Measurements from ENCODE around the gene GMNN. TPM values are rescaled to one million over a fixed set of nuclear protein-coding genes. Genes with fewer than 3 reads are reported as not detected.

GMNN gene
- total and polyA plus RNA-seq, 2 experiments from 2014 or later: 88.2 to 202 TPM

DNA sequence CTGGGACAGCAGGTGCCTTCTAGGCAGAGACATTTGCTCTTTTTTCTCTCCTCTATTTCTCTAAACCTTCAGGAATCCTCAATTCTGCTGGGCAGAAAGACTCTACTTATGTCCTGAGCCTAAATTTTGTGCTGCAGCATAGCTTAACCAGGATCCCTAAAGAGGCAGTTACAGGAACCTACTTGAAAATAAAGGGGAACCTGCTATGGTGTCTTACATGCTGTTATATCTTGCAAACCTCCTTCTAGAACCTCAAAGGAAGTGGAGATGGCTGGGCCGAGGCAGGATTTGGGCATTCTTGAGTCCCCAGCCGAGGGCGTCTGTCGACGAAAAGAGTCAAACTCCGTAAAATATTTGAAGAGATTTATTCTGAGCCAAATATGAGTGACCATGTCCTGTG, 17.1 kb upstream of the GMNN start (continued):
- TF ChIP-seq, protein P1, sequence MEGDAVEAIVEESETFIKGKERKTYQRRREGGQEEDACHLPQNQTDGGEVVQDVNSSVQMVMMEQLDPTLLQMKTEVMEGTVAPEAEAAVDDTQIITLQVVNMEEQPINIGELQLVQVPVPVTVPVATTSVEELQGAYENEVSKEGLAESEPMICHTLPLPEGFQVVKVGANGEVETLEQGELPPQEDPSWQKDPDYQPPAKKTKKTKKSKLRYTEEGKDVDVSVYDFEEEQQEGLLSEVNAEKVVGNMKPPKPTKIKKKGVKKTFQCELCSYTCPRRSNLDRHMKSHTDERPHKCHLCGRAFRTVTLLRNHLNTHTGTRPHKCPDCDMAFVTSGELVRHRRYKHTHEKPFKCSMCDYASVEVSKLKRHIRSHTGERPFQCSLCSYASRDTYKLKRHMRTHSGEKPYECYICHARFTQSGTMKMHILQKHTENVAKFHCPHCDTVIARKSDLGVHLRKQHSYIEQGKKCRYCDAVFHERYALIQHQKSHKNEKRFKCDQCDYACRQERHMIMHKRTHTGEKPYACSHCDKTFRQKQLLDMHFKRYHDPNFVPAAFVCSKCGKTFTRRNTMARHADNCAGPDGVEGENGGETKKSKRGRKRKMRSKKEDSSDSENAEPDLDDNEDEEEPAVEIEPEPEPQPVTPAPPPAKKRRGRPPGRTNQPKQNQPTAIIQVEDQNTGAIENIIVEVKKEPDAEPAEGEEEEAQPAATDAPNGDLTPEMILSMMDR (conservative IDR thresholded peaks at IDR 0.05; ENCODE audit: low read depth in 2 of 2): no peak
- no peak for TF ChIP-seq CREB1 (CRISPR knock-in tag; IDR thresholded peaks at IDR 0.05; ENCODE audit: low read depth)
- TF ChIP-seq, protein P2, sequence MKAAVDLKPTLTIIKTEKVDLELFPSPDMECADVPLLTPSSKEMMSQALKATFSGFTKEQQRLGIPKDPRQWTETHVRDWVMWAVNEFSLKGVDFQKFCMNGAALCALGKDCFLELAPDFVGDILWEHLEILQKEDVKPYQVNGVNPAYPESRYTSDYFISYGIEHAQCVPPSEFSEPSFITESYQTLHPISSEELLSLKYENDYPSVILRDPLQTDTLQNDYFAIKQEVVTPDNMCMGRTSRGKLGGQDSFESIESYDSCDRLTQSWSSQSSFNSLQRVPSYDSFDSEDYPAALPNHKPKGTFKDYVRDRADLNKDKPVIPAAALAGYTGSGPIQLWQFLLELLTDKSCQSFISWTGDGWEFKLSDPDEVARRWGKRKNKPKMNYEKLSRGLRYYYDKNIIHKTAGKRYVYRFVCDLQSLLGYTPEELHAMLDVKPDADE (IDR thresholded peaks at IDR 0.05): no peak
- TF ChIP-seq JUNB (IDR thresholded peaks at IDR 0.05; ENCODE audit: unreplicated experiment): no peak
- no peak for TF ChIP-seq ZNF114 (CRISPR knock-in tag; IDR thresholded peaks at IDR 0.05)
- TF ChIP-seq POLR2AphosphoS5 (IDR thresholded peaks at IDR 0.05; ENCODE audit: low read depth): no peak
- no peak for TF ChIP-seq EZH2phosphoT487 (IDR thresholded peaks at IDR 0.05; ENCODE audit: unreplicated experiment)
- TF ChIP-seq NANOG (IDR thresholded peaks at IDR 0.05; ENCODE audit: borderline replicate concordance): no peak
- TF ChIP-seq ZNF331 (CRISPR knock-in tag; IDR thresholded peaks at IDR 0.05; ENCODE audit: low read depth): no peak
- no peak for TF ChIP-seq STAT1 (IDR thresholded peaks at IDR 0.05; ENCODE audit: unreplicated experiment)

DNA sequence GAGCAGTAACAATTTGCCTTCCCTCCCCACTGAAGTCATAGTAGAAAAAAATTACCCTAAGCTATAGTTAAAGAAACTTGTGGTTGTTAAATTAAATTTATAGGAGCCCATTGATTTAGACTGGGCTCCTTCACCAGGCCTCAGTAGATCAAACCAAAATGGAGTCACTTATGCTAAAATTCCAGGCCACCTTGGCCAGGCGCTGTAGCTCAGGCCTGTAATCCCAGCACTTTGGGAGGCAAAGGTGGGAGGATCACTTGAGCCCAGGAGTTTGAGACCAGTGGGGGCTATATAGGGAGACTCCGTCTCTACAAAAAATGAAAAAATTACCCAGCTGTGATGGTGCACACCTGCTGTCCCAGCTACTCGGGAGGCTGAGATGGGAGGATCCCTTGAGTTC, 15.0 kb upstream of the GMNN start:
- Histone ChIP-seq H3K79me2 (replicated peaks; ENCODE audit: insufficient read depth) (no peaks in the 10 kb centered on the region), H3K4me2 (no peak overlapping the region), H3K27ac (ENCODE audit: low read depth) (no peak overlapping the region), H3K27me3 (ENCODE audit: insufficient read depth) (no peaks in the 10 kb centered on the region), H3K9me2 (ENCODE audit: insufficient read depth) (peaks cover 6% of the 10 kb centered on the region), H3K4me1 (ENCODE audit: insufficient read depth) (peaks cover 4% of the 10 kb centered on the region; the same call in 1 of the 2 replicates), H4K20me1 (replicated peaks; ENCODE audit: insufficient read depth) (no peaks in the 10 kb centered on the region), H3K36me3 (ENCODE audit: insufficient read depth) (no peaks in the 10 kb centered on the region), H3K4me3 (no peak overlapping the region), H3F3A (replicated peaks; ENCODE audit: low read depth) (no peaks in the 10 kb centered on the region), H2AFZ (no peak overlapping the region)
- H3K27ac Mint-ChIP-seq: no peak overlapping the region
- no peaks in the 10 kb centered on the region for H3K9me3 Mint-ChIP-seq
- H3K4me1 Mint-ChIP-seq: peaks cover 5% of the 10 kb centered on the region; the same call in 2 of the 3 replicates
- H3K4me3 Mint-ChIP-seq: no peak overlapping the region
- no peak for TF ChIP-seq EZH2phosphoT487 (IDR thresholded peaks at IDR 0.05; ENCODE audit: unreplicated experiment)
- no peak for TF ChIP-seq CREB1 (CRISPR knock-in tag; IDR thresholded peaks at IDR 0.05; ENCODE audit: low read depth)
- peaks cover 2% of the 10 kb centered on the region for H3K27me3 Mint-ChIP-seq (ENCODE audit: insufficient read depth, low read depth, poor library complexity)
- no peak for DNase-seq (ENCODE audit: low spot score)
- no peak for ATAC-seq
- no peaks in the 10 kb centered on the region; the same call in 2 of the 3 replicates for H3K36me3 Mint-ChIP-seq (ENCODE audit: low read depth)

DNA sequence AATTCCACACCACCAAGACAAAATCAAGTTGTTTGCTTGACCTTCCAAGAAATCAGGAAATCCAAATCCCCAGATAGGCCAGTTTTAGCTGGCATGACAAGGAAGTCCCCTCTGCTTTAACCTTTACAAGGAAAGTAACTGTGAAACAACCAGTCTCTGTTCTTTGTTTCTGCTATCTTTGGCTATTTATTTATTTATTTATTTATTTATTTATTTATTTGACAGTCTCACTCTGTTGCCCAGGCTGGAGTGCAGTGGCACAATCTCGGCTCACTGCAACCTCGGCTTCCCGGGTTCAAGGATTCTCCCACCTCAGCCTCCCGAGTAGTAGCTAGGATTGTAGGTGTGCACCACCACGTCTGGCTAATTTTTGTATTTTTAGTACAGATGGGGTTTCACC, 14.5 kb upstream of the GMNN start:
- no peak overlapping the region for H3K27ac ChIP-seq (ENCODE audit: low read depth)
- H3K9me2 ChIP-seq (ENCODE audit: insufficient read depth): peaks cover 9% of the 10 kb centered on the region
- no peak for DNase-seq (ENCODE audit: low spot score)
- no peaks in the 10 kb centered on the region for H3F3A ChIP-seq (replicated peaks; ENCODE audit: low read depth)
- ATAC-seq: no peak
- no peak overlapping the region for H3K4me3 ChIP-seq
- no peaks in the 10 kb centered on the region for H3K79me2 ChIP-seq (replicated peaks; ENCODE audit: insufficient read depth)
- Mint-ChIP-seq H3K4me1 (peaks cover 5% of the 10 kb centered on the region; the same call in 2 of the 3 replicates), H3K4me3 (no peak overlapping the region), H3K27ac (no peak overlapping the region), H3K9me3 (no peaks in the 10 kb centered on the region), H3K36me3 (ENCODE audit: low read depth) (no peaks in the 10 kb centered on the region; the same call in 2 of the 3 replicates), H3K27me3 (ENCODE audit: insufficient read depth, low read depth, poor library complexity) (peaks cover 2% of the 10 kb centered on the region)
- no peaks in the 10 kb centered on the region for H3K27me3 ChIP-seq (ENCODE audit: insufficient read depth)
- TF ChIP-seq, protein P1 (conservative IDR thresholded peaks at IDR 0.05; ENCODE audit: low read depth in 2 of 2): no peak
- TF ChIP-seq EZH2 (IDR thresholded peaks at IDR 0.05; ENCODE audit: low read depth, unreplicated experiment) (no peak), ZNF114 (CRISPR knock-in tag; IDR thresholded peaks at IDR 0.05) (no peak)
- TF ChIP-seq, protein P2 (IDR thresholded peaks at IDR 0.05): no peak
- peaks cover 4% of the 10 kb centered on the region; the same call in 1 of the 2 replicates for H3K4me1 ChIP-seq (ENCODE audit: insufficient read depth)
- peak overlapping the region; percentile 85; the same call in 1 of the 2 replicates for H2AFZ ChIP-seq
- H3K36me3 ChIP-seq (ENCODE audit: insufficient read depth): no peaks in the 10 kb centered on the region
- no peaks in the 10 kb centered on the region for H4K20me1 ChIP-seq (replicated peaks; ENCODE audit: insufficient read depth)
- H3K4me2 ChIP-seq: no peak overlapping the region
